Adrenal gland (tissue), 12 donors: Measurements from ENCODE around the gene NREP. TPM values are rescaled to one million over a fixed set of nuclear protein-coding genes. Genes with fewer than 3 reads are reported as not detected.

ENCODE experiments used
- DNase-seq, 7 donors: peaks; one replicate each; pipeline ENCODE4 v3.0.0-alpha.2; 2019 to 2020
- H3K27ac ChIP-seq, 5 donors: fragments of 200-600 bp; sonication (generic) in 4 of 5; 1 replicate in 3 of 5; 2 replicates in 2 of 5; pipeline versions ENCODE4 v1.5.1 to v1.8.0; 2016 to 2020; ENCODE audit warnings: mild to moderate bottlenecking in 1 of 5
- H3K27me3 ChIP-seq: fragments of 200-600 bp; 2 replicates; pipeline ENCODE4 v1.8.0; 2021
- H3K36me3 ChIP-seq, 2 donors: fragments of 200-600 bp; replicated peaks in 1 of 2; 1 replicate in 1 of 2; 2 replicates in 1 of 2; pipeline versions ENCODE4 v1.5.1 to v1.8.0; 2018 to 2022
- H3K4me1 ChIP-seq, 2 donors: fragments of 200-600 bp; replicated peaks in 1 of 2; 1 replicate in 1 of 2; 2 replicates in 1 of 2; pipeline versions ENCODE4 v1.5.1 to v1.8.0; 2018 to 2021
- H3K4me3 ChIP-seq, 4 donors: fragments of 200-600 bp; sonication (generic) in 3 of 4; one replicate each; pipeline ENCODE4 v1.5.1; 2016 to 2018
- H3K9me3 ChIP-seq, 3 donors: fragments of 200-600 bp; sonication (generic) in 1 of 3; replicated peaks in 1 of 3; 1 replicate in 2 of 3; 2 replicates in 1 of 3; pipeline versions ENCODE4 v1.5.1 to v1.8.0; 2016 to 2021
- POLR2A ChIP-seq, 2 donors: fragments of 450-650 bp; IDR thresholded peaks; one replicate each; pipeline ENCODE4 v1.6.1; 2017; ENCODE audit warnings: antibody characterized with exemption in 2 of 2, mild to moderate bottlenecking in 2 of 2, moderate library complexity in 1 of 2
- WGBS, 4 donors: extraction: QIAGEN DNeasy Blood & Tissue Kit in 2 of 4; methylation state at CpG; one replicate each; pipeline versions ENCODE4 v1.1.5 to v1.1.7; 2013 to 2017; 5-methylcytosine and 5-hydroxymethylcytosine counted together
- intact Hi-C, 2 donors: fragments of 100-400 bp; cut with DNase I; formaldehyde crosslinking; loops; one replicate each; pipeline versions ENCODE4 v1.14.1 to v1.15.0; 2022 to 2023
- polyA plus RNA-seq, 3 donors: library from polyadenylated mRNA; stranded (reverse); fragments of 200-250 nt in 2 of 3; fragments of 350-450 nt in 1 of 3; fragmentation: Illumina TruSeq in 1 of 3; extraction: RNeasy Lipid Tissue Mini Kit (QIAGEN cat#74804) in 1 of 3; gene quantifications; one replicate each; pipeline ENCODE4 v1.2.3, GENCODE V29; 2013 to 2014
- total RNA-seq, 9 donors: library from RNA; depleted of rRNA in 4 of 9; stranded (reverse); fragments of >200 nt in 4 of 9; fragments of 120-200 nt in 1 of 9; fragmentation: NEBNext Ultra II Directional in 1 of 9; extraction: Animal tissue kit (Norgen Biotek cat#: 25700) in 1 of 9; gene quantifications; one replicate each; pipeline versions ENCODE4 v1.1.0 to v1.2.4, GENCODE V29; 2013 to 2023
- TF ChIP-seq, protein P1 (sequence below), 6 experiments: fragments of 450-650 bp in 4 of 6; fragments of 200-600 bp in 2 of 6; sonication (generic) in 1 of 6; IDR thresholded peaks; 1 replicate in 5 of 6; 2 replicates in 1 of 6; pipeline versions ENCODE4 v1.5.1 to v1.8.0; 2016 to 2021; ENCODE audit warnings: antibody characterized with exemption in 6 of 6, mild to moderate bottlenecking in 2 of 6, moderate library complexity in 1 of 6
- donor health status: healthy with polysubstance abuse.
- donor health status: Bipolar disorder and iron deficiency.
- donor health status: DM: yes; HTN: yes; CAD: no.
- donor health status: DM: no; HTN: no; CAD: no.
- donor health status: DM: no; HTN: no; CAD: no.
- donor health status: DM: yes; HTN: yes; CAD: no.

NREP gene
- total and polyA plus RNA-seq, 12 donors = 11.4 to 247 (median 52.8) TPM

GRCh38 chr5:111753884-111754589, 3.0 kb downstream of the NREP start:
- no peak for TF ChIP-seq POLR2A (IDR thresholded peaks at IDR 0.05)
- TF ChIP-seq, protein P1, sequence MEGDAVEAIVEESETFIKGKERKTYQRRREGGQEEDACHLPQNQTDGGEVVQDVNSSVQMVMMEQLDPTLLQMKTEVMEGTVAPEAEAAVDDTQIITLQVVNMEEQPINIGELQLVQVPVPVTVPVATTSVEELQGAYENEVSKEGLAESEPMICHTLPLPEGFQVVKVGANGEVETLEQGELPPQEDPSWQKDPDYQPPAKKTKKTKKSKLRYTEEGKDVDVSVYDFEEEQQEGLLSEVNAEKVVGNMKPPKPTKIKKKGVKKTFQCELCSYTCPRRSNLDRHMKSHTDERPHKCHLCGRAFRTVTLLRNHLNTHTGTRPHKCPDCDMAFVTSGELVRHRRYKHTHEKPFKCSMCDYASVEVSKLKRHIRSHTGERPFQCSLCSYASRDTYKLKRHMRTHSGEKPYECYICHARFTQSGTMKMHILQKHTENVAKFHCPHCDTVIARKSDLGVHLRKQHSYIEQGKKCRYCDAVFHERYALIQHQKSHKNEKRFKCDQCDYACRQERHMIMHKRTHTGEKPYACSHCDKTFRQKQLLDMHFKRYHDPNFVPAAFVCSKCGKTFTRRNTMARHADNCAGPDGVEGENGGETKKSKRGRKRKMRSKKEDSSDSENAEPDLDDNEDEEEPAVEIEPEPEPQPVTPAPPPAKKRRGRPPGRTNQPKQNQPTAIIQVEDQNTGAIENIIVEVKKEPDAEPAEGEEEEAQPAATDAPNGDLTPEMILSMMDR (IDR thresholded peaks at IDR 0.05) = no peak
- WGBS, 4 donors = 68 to 77% (median 76%) methylated on average over 3 of the region's 3 CpGs
- Histone ChIP-seq H3K36me3 (no peaks in the 10 kb centered on the region), H3K4me3 (no peak overlapping the region), H3K9me3 (no peaks in the 10 kb centered on the region), H3K27ac (no peak overlapping the region), H3K27me3 (no peaks in the 10 kb centered on the region), H3K4me1 (peaks cover 3 to 37% of the 10 kb centered on the region in 2 donors)
- intact Hi-C loops = no loop called here
- no peak for DNase-seq

GRCh38 chr5:111752426-111752965, 4.5 kb downstream of the NREP start:
- no peaks in the 10 kb centered on the region for H3K9me3 ChIP-seq
- no peak for DNase-seq
- H3K36me3 ChIP-seq = no peaks in the 10 kb centered on the region
- no peak overlapping the region for H3K27ac ChIP-seq
- H3K27me3 ChIP-seq = no peaks in the 10 kb centered on the region
- intact Hi-C loops = no loop called here
- TF ChIP-seq, protein P1 (IDR thresholded peaks at IDR 0.05) = no peak
- TF ChIP-seq POLR2A (IDR thresholded peaks at IDR 0.05) = no peak
- WGBS, 4 donors = 84 to 97% (median 88%) methylated on average over 2 of the region's 2 CpGs
- no peak overlapping the region for H3K4me3 ChIP-seq
- H3K4me1 ChIP-seq = peaks cover 11 to 46% of the 10 kb centered on the region in 2 donors

GRCh38 chr5:111749303-111750026, 7.5 kb downstream of the NREP start:
- peak overlapping the region in 3 of 5 donors; percentile 51 to 77 (median 66) for H3K27ac ChIP-seq
- TF ChIP-seq, protein P1 (IDR thresholded peaks at IDR 0.05) = no peak
- no peak for TF ChIP-seq POLR2A (IDR thresholded peaks at IDR 0.05)
- H3K4me1 ChIP-seq = peaks cover 15 to 45% of the 10 kb centered on the region in 2 donors
- 63 to 72% (median 68%) methylated on average over 5 of the region's 5 CpGs for WGBS, 4 donors
- H3K36me3 ChIP-seq = no peaks in the 10 kb centered on the region
- no peaks in the 10 kb centered on the region for H3K27me3 ChIP-seq
- H3K4me3 ChIP-seq = no peak overlapping the region
- H3K9me3 ChIP-seq = no peaks in the 10 kb centered on the region
- DNase-seq = no peak
- intact Hi-C loops = no loop called here

- H3K27me3 ChIP-seq = no peaks in the 10 kb centered on the region
- DNase-seq = peak; percentile 36 to 88 (median 79)
- intact Hi-C loops = no loop called here
- peak in 1 of 2 donors; percentile 71 for TF ChIP-seq POLR2A (IDR thresholded peaks at IDR 0.05)
- TF ChIP-seq, protein P1 (IDR thresholded peaks at IDR 0.05) = no peak
- peaks cover 17 to 46% of the 10 kb centered on the region in 2 donors for H3K4me1 ChIP-seq
- no peaks in the 10 kb centered on the region for H3K9me3 ChIP-seq
- peak overlapping the region in 1 of 4 donors; percentile 6 for H3K4me3 ChIP-seq
- H3K27ac ChIP-seq = peak overlapping the region in 4 of 5 donors; percentile 52 to 87 (median 72)
- H3K36me3 ChIP-seq = no peaks in the 10 kb centered on the region
- WGBS, 4 donors = 30 to 57% (median 44%) methylated on average over 3 of the region's 3 CpGs
Observed at GRCh38 chr5:111748304-111748763, 8.7 kb downstream of the NREP start.
